Activated naive CD4-positive, alpha-beta T cell treated with anti-CD3 and anti-CD28 coated beads for 36 hours (primary cell): ENCODE measurements around the gene TMEM115. TPM values are rescaled to one million over a fixed set of nuclear protein-coding genes. Genes with fewer than 3 reads are reported as not detected.

Experiments
- CTCF ChIA-PET: fragments of 350-600 bp; sonication (Branson Sonifier 250); formaldehyde crosslinking; loops from one replicate; lab custom pipeline; 2021; ENCODE audit warnings: antibody characterized with exemption; lab: Charles Lee
- DNase-seq: peaks from one replicate; pipeline ENCODE4 v3.0.0-alpha.2; 2020
- H3K27ac Mint-ChIP-seq: one replicate; pipeline ENCODE4 v1.8.0; 2021; ENCODE audit warnings: mild to moderate bottlenecking, mixed read lengths
- H3K27me3 Mint-ChIP-seq: one replicate; pipeline ENCODE4 v1.8.0; 2021; ENCODE audit warnings: low read depth, mixed read lengths
- H3K36me3 Mint-ChIP-seq: one replicate; pipeline ENCODE4 v1.8.0; 2021; ENCODE audit warnings: low read depth, mixed read lengths
- H3K4me1 Mint-ChIP-seq: one replicate; pipeline ENCODE4 v1.8.0; 2021; ENCODE audit warnings: low read depth, mixed read lengths
- H3K4me3 Mint-ChIP-seq: one replicate; pipeline ENCODE4 v1.8.0; 2021; ENCODE audit warnings: mild to moderate bottlenecking, moderate library complexity, mixed read lengths
- H3K9me3 Mint-ChIP-seq: one replicate; pipeline ENCODE4 v1.8.0; 2021; ENCODE audit warnings: mixed read lengths
- intact Hi-C: fragments of 100-400 bp; cut with micrococcal nuclease; formaldehyde crosslinking; loops from one replicate; pipeline ENCODE4 v1.15.1; 2023
- total RNA-seq, 2 experiments: library from RNA; stranded (reverse); gene quantifications; one replicate each; pipeline ENCODE4 v1.2.3, GENCODE V29; 2021

TMEM115 gene
- total RNA-seq, 2 experiments from 2014 or later: 10.6 to 11.1 TPM

- CTCF ChIA-PET: no interaction called here
- DNase-seq: no peak
- H3K27ac Mint-ChIP-seq: no peak overlapping the region
- H3K27me3 Mint-ChIP-seq: no peaks in the 10 kb centered on the region
- H3K36me3 Mint-ChIP-seq: no peaks in the 10 kb centered on the region
- H3K9me3 Mint-ChIP-seq: no peaks in the 10 kb centered on the region
- H3K4me3 Mint-ChIP-seq: no peak overlapping the region
- intact Hi-C loops: no loop called here
- H3K4me1 Mint-ChIP-seq: no peaks in the 10 kb centered on the region
Observed at GRCh38 chr3:50388720-50389413, 29.5 kb upstream of the TMEM115 start.

DNA sequence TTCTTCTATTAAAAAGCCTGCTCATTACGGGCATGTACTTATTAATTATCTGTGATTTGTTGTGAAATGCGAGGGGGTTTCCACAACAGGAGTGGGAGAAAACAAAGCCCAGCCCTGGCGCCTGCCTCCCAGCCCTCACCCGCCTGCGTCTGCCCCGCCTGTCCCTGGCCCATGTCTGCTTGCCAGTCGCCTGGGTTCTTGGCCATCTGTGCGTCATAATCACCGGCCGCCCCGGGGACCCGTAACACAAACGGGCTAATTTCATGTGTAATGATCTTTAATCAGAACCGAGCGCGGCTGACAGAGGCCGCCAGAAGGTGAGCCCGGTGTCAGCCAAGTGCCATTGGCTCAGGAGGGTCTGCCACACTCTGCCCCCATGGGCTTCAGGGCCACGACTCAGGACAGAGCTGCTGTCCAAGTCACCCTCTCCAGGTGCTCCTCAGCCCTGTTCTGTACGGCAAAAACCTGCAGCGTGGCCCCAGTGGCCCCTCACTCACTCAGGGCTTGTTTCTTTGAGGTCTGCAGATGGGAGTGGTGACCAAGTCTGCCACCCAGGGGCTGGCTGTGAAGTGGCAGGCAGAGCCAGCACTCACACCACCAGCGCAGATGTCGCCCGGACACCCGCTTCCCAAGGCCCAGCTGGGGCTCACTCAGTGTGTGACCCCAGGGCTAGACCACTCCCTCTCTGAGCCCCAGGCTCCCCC, 28.8 kb upstream of the TMEM115 start:
- intact Hi-C loops: no loop called here
- no peaks in the 10 kb centered on the region for H3K4me1 Mint-ChIP-seq
- DNase-seq: no peak
- H3K4me3 Mint-ChIP-seq: no peak overlapping the region
- H3K9me3 Mint-ChIP-seq: no peaks in the 10 kb centered on the region
- H3K27me3 Mint-ChIP-seq: no peaks in the 10 kb centered on the region
- H3K36me3 Mint-ChIP-seq: no peaks in the 10 kb centered on the region
- no peak overlapping the region for H3K27ac Mint-ChIP-seq
- CTCF ChIA-PET: interaction anchor here (1.0 kb wide), 1 partner anchor 69 kb away, joined by 3 read pairs; no protein-coding TSS in a partner anchor

DNA sequence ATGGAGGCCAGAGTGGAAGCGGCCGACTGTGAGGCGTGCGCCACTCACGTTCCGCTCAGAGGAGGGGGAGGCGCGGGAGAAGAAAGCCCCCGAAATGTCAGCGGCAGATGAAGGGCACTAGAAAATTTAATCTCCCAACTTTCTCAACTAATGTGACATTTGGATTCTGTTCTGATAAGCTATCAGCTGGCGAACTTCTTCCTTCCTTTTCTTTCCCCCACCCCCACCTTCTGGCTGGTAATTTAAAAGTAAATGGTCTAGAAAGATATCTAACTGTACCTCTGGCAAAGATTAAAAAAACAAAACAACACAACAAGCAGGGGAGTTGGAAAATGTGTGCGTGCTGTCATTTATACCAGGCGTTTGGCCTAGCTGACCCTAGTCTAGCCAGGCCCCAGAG, 26.4 kb upstream of the TMEM115 start:
- Mint-ChIP-seq H3K4me1 (no peaks in the 10 kb centered on the region), H3K27ac (no peak overlapping the region), H3K9me3 (no peaks in the 10 kb centered on the region), H3K4me3 (no peak overlapping the region), H3K36me3 (no peaks in the 10 kb centered on the region), H3K27me3 (no peaks in the 10 kb centered on the region)
- intact Hi-C loops: no loop called here
- DNase-seq: no peak
- CTCF ChIA-PET: interaction anchor here (1.1 kb wide), 1 partner anchor 33 kb away, joined by 3 read pairs; no protein-coding TSS in a partner anchor

DNA sequence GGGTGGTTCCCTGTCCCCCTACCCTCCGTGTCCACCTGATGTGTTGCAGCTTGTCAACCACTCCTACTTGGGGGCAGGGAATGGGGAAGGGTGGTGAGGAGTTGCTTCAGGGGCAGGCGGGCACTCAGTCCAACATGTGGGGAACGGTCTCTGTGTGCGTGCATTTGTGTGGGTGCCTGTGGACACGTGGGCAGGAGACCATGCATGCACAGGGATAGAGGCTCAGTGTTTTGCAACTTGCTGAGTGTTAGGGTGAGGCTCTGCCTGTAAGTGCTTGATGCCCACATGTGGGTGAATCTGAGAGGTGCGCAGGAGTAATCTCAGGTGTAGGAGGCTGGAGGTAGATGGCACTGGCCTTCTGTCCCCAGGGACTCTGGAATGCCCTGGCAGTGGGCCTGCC, 24.4 kb upstream of the TMEM115 start:
- no peak overlapping the region for H3K4me3 Mint-ChIP-seq
- no peaks in the 10 kb centered on the region for H3K4me1 Mint-ChIP-seq
- DNase-seq: no peak
- no peak overlapping the region for H3K27ac Mint-ChIP-seq
- no peaks in the 10 kb centered on the region for H3K36me3 Mint-ChIP-seq
- H3K9me3 Mint-ChIP-seq: no peaks in the 10 kb centered on the region
- no peaks in the 10 kb centered on the region for H3K27me3 Mint-ChIP-seq
- CTCF ChIA-PET: no interaction called here
- intact Hi-C loops: no loop called here

GRCh38 chr3:50382722-50383121, 23.4 kb upstream of the TMEM115 start:
- Mint-ChIP-seq H3K36me3 (no peaks in the 10 kb centered on the region), H3K27ac (no peak overlapping the region), H3K4me3 (no peak overlapping the region), H3K4me1 (no peaks in the 10 kb centered on the region), H3K9me3 (no peaks in the 10 kb centered on the region), H3K27me3 (no peaks in the 10 kb centered on the region)
- CTCF ChIA-PET: no interaction called here
- intact Hi-C loops: no loop called here
- no peak for DNase-seq

- CTCF ChIA-PET: interaction anchor here (1.1 kb wide), 1 partner anchor 161 kb away, joined by 3 read pairs; no protein-coding TSS in a partner anchor
- Mint-ChIP-seq H3K9me3 (no peaks in the 10 kb centered on the region), H3K4me3 (no peak overlapping the region), H3K4me1 (no peaks in the 10 kb centered on the region), H3K27me3 (no peaks in the 10 kb centered on the region), H3K27ac (no peak overlapping the region), H3K36me3 (no peaks in the 10 kb centered on the region)
- intact Hi-C loops: no loop called here
- DNase-seq: no peak
Observed at GRCh38 chr3:50381383-50381782, 22.1 kb upstream of the TMEM115 start.

- no peaks in the 10 kb centered on the region for H3K36me3 Mint-ChIP-seq
- H3K27me3 Mint-ChIP-seq: no peaks in the 10 kb centered on the region
- intact Hi-C loops: no loop called here
- no peaks in the 10 kb centered on the region for H3K4me1 Mint-ChIP-seq
- no peak overlapping the region for H3K4me3 Mint-ChIP-seq
- no peak overlapping the region for H3K27ac Mint-ChIP-seq
- DNase-seq: no peak
- CTCF ChIA-PET: interaction anchor here (1.1 kb wide), 1 partner anchor 162 kb away, joined by 3 read pairs; no protein-coding TSS in a partner anchor
- H3K9me3 Mint-ChIP-seq: no peaks in the 10 kb centered on the region
Observed at GRCh38 chr3:50380405-50381085, 21.2 kb upstream of the TMEM115 start.

- intact Hi-C loops: no loop called here
- H3K4me3 Mint-ChIP-seq: no peak overlapping the region
- no peaks in the 10 kb centered on the region for H3K27me3 Mint-ChIP-seq
- H3K4me1 Mint-ChIP-seq: no peaks in the 10 kb centered on the region
- no peaks in the 10 kb centered on the region for H3K36me3 Mint-ChIP-seq
- no peak for DNase-seq
- CTCF ChIA-PET: no interaction called here
- no peak overlapping the region for H3K27ac Mint-ChIP-seq
- no peaks in the 10 kb centered on the region for H3K9me3 Mint-ChIP-seq
Observed at GRCh38 chr3:50378757-50379156, 19.4 kb upstream of the TMEM115 start.

GRCh38 chr3:50378024-50378423, 18.7 kb upstream of the TMEM115 start:
- DNase-seq: no peak
- no peaks in the 10 kb centered on the region for H3K36me3 Mint-ChIP-seq
- H3K9me3 Mint-ChIP-seq: no peaks in the 10 kb centered on the region
- intact Hi-C loops: no loop called here
- H3K27ac Mint-ChIP-seq: no peak overlapping the region
- H3K4me3 Mint-ChIP-seq: no peak overlapping the region
- CTCF ChIA-PET: no interaction called here
- H3K4me1 Mint-ChIP-seq: peaks cover 4% of the 10 kb centered on the region
- H3K27me3 Mint-ChIP-seq: no peaks in the 10 kb centered on the region

DNA sequence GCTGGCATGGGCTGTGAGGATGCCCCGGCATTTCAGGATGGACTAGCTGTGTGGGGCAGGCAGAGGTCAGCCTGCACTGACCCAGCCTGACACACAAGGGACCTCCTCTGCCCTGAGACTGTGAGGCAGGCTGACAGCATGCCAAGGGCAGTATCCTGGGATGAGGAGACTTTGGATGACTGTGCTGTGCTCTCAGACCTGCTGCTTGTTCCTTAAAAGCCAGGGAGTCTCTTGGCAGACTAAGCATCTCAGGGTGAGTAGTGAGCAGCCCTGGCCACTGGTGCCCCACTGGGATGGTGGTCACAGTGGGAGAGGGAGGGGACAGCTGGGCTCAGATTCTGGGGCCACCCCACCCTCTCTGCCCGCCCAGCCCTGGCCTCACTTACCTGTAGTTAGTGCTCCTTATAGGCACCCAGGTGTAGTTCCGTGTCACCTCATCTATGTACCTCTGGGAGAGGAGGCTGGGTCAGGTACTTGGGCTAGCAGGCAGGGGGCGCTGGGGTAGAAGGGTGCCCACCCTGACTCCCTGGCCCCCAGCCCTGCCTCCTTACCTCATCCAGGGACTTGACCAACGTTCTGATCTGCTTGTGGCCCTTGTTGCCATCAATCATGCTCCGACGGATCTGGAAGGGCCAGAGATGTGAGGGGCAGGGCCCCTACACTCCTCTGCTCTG, 16.1 kb upstream of the TMEM115 start:
- H3K4me3 Mint-ChIP-seq: no peak overlapping the region
- H3K27me3 Mint-ChIP-seq: no peaks in the 10 kb centered on the region
- H3K27ac Mint-ChIP-seq: no peak overlapping the region
- intact Hi-C loops: no loop called here
- peaks cover 12% of the 10 kb centered on the region for H3K4me1 Mint-ChIP-seq
- no peaks in the 10 kb centered on the region for H3K36me3 Mint-ChIP-seq
- DNase-seq: no peak
- CTCF ChIA-PET: no interaction called here
- H3K9me3 Mint-ChIP-seq: no peaks in the 10 kb centered on the region

DNA sequence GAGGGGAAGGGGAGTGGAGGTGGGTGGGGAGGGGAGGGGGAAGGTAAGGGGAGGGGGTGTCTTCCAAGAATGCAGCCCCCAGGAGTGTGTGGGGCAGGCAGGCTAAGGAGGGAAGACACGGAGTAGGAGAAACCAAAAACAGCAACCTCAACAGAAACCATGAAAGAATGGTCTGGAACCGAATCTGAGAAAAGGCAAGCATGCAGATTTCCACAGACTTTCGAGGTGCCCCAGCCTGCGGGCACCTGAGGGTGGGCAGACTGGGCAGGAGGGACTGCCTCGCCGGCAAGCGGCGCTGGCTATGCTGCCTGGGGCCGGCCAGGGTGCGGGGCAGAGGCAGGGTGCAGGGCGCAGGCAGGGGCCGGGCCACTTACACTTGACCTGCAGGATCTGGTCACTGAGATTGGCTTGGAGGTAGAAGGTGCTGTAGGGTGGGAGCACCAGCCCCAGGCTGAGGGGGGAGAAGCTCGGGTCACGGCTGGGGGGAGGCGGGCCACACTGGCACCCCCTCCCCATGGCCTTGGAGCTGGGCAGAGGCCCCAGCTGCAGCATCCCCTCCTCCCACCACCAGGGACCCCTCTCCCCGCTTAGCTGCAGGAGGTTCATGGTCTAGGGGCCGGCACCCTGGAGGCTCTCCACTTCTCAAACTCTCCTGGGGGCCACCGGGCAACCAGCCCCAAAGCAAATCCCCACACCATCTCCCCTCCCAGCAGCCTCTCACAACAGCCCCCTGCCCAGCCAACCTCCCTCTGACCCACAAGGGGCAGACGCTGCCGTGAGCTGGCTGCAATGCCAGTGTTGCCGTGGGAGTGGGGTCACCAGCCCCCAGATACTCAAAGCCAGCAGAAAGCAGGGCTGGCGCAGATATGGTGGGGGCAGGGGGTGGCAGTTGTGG, 15.3 kb upstream of the TMEM115 start:
- Mint-ChIP-seq H3K36me3 (no peaks in the 10 kb centered on the region), H3K27ac (no peak overlapping the region), H3K9me3 (no peaks in the 10 kb centered on the region), H3K27me3 (no peaks in the 10 kb centered on the region), H3K4me1 (peaks cover 12% of the 10 kb centered on the region), H3K4me3 (no peak overlapping the region)
- intact Hi-C loops: no loop called here
- CTCF ChIA-PET: no interaction called here
- DNase-seq: no peak
